Kidney epithelial cell (primary cell): Measurements from ENCODE around the gene CADM3. TPM values are rescaled to one million over a fixed set of nuclear protein-coding genes. Genes with fewer than 3 reads are reported as not detected.

Experiments
- DNase-seq: peaks from one replicate; pipeline ENCODE4 v3.0.0-alpha.2; 2010; ENCODE audit warnings: low read depth
- H3K27me3 ChIP-seq: 2 replicates; pipeline ENCODE4 v1.6.0; 2011; ENCODE audit warnings: low read length; ENCODE audit not compliant: control insufficient read depth, insufficient read depth
- H3K36me3 ChIP-seq: 2 replicates; pipeline ENCODE4 v1.5.1; 2011; ENCODE audit warnings: low read length; ENCODE audit not compliant: control insufficient read depth, insufficient read depth
- H3K4me3 ChIP-seq: 2 replicates; pipeline ENCODE4 v1.5.1; 2011; ENCODE audit warnings: low read depth, mild to moderate bottlenecking, control low read depth, low read length
- total RNA-seq: library from RNA; depleted of rRNA; stranded (reverse); fragments of >200 nt; gene quantifications from 2 replicates; pipeline ENCODE4 v1.2.3, GENCODE V29; 2015
- TF ChIP-seq, protein P1 (sequence below): IDR thresholded peaks from 2 replicates; pipeline ENCODE4 v1.5.1; 2011; ENCODE audit warnings: mild to moderate bottlenecking, moderate library complexity, low read length, control low read depth, inconsistent platforms; ENCODE audit not compliant: insufficient read depth, poor library complexity, severe bottlenecking

Gene CADM3
- total RNA-seq, 1 donor from 2014 or later: 0.04 TPM

DNA sequence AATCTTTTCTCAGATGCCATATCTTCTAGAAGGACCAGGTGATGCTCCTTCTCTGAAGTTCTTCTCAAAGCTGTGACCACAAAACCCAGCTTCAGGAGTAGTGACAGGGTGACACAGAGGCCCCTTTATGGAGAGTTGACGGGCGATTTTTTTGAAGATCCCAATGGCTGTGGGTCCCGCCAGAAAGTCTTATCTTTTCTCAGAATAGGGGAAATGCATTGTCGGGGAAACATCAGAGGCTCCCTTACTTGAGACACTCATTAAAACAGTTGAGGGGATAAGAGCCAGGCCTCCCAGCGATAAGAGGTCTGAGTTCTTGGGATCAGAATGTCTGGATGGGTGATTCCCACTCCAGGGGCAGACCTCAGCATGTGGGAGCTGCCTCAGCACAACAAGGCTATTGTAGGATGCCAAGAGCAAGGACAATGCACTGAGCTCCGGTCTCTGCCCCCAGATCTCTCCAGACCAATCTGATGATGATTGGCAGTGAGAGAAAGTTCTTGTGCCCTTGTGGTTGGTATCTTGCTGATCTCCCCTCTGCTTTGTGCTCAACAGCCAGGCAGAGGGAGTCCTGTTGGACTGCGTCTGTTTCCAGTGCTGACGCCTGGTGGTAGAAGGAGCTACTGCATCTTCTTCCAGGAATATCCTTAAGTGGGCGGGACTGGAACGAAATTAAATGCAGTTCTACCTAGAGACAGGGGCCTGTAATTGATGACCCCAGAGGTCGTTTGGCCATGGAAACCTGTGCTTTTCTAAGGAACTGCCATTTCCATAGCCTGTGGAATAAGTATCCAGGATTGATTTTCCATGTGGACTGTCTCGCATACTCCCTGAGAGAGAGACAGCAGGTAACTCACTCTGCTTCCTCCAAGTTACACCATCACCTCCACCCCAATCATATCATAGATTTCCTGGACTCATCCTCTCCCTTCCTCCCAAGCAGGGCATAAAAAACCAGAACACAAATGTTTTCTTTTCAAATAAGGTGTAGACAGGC lies 26.4 kb downstream of the CADM3 start:
- Histone ChIP-seq H3K27me3 (no peaks in the 10 kb centered on the region), H3K36me3 (no peaks in the 10 kb centered on the region), H3K4me3 (no peak overlapping the region)
- TF ChIP-seq, protein P1, sequence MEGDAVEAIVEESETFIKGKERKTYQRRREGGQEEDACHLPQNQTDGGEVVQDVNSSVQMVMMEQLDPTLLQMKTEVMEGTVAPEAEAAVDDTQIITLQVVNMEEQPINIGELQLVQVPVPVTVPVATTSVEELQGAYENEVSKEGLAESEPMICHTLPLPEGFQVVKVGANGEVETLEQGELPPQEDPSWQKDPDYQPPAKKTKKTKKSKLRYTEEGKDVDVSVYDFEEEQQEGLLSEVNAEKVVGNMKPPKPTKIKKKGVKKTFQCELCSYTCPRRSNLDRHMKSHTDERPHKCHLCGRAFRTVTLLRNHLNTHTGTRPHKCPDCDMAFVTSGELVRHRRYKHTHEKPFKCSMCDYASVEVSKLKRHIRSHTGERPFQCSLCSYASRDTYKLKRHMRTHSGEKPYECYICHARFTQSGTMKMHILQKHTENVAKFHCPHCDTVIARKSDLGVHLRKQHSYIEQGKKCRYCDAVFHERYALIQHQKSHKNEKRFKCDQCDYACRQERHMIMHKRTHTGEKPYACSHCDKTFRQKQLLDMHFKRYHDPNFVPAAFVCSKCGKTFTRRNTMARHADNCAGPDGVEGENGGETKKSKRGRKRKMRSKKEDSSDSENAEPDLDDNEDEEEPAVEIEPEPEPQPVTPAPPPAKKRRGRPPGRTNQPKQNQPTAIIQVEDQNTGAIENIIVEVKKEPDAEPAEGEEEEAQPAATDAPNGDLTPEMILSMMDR: peak; percentile 78
- no peak for DNase-seq

DNA sequence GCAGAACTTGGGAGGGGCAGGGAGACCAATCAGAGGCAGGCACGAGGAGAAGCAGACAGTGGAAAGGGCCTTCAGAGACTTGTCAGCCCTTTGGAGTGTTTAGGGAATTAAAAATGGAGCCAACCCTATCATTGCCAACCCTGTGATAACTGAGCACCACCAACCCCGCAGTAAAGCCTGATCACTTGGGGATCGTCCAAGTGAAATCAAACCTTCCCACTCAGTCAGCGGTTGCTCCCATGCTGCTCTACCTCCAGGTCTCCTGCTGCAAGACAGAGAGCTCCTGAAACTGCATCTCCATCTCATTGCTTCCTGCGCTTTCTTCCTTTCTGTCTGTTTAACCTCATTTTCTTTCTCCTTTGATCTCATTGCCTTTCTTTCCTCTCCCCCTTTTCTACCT lies 28.5 kb downstream of the CADM3 start:
- no peak for DNase-seq
- Histone ChIP-seq H3K27me3 (no peaks in the 10 kb centered on the region), H3K4me3 (no peak overlapping the region), H3K36me3 (no peaks in the 10 kb centered on the region)
- TF ChIP-seq, protein P1: no peak

DNA sequence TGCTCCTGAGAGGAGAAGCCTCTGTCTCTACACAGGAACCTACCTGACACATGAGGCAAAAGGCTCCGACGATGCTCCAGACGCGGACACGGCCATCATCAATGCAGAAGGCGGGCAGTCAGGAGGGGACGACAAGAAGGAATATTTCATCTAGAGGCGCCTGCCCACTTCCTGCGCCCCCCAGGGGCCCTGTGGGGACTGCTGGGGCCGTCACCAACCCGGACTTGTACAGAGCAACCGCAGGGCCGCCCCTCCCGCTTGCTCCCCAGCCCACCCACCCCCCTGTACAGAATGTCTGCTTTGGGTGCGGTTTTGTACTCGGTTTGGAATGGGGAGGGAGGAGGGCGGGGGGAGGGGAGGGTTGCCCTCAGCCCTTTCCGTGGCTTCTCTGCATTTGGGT lies 29.4 kb downstream of the CADM3 start:
- TF ChIP-seq, protein P1: no peak
- no peak for DNase-seq
- Histone ChIP-seq H3K4me3 (no peak overlapping the region), H3K27me3 (no peaks in the 10 kb centered on the region), H3K36me3 (no peaks in the 10 kb centered on the region)

DNA sequence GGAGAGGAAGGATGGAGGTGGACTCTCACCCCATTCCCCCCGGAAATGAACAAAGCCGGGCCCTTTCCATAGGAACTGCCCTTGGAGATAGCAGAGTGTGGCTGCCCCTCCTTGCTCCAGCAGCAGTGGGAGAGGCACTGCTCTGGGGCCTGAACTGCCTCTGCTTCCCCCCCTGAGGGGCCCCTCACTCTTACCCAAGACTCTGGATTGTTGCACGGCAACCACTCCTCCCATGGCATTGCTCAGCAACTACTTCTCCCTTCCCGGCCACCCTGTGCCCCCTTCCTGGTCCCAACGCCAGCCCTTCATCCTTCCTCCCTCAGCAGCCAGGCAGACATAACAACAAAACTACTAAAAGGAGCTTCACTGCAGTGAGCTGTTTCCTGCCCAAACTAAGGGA lies 30.2 kb downstream of the CADM3 start:
- TF ChIP-seq, protein P1: no peak
- no peaks in the 10 kb centered on the region for H3K27me3 ChIP-seq
- DNase-seq: no peak

DNA sequence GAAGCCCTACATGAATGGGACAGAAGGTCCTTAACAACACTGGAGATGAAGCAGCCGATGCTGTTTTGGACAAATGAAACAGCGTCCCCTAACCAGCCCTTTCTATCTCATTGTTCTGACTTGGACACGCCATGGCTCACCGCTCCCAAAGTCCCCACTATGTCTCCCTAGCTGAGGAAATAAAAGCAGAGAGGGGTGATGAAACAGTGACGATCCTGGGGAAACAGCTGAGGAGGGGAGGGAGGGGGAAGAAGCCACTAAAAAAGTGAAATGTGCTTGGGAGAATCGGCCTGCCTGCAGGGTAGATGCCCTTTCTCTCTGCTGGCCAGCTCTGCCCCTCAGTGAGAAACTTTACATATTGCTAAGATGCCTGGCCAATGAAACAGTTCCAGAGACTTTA lies 32.2 kb downstream of the CADM3 start:
- no peak for DNase-seq
- Histone ChIP-seq H3K4me3 (no peak overlapping the region), H3K36me3 (no peaks in the 10 kb centered on the region), H3K27me3 (no peaks in the 10 kb centered on the region)
- TF ChIP-seq, protein P1: no peak

More for the DNA sequence above, 30.2 kb downstream of the CADM3 start:
- no peak overlapping the region for H3K4me3 ChIP-seq
- H3K36me3 ChIP-seq: no peaks in the 10 kb centered on the region
